ENCODE results near the gene BCCIP. TPM values are rescaled to one million over a fixed set of nuclear protein-coding genes. Genes with fewer than 3 reads are reported as not detected.

The BCCIP gene
- total and polyA plus RNA-seq, 2 of the 8 experiments (the other 6 are each of a cell fraction or from before 2014, with no cell fraction given) = 33.9 to 120 TPM

GRCh38 chr10:125781374-125781773, 42.0 kb upstream of the BCCIP start:
- Histone ChIP-seq H2BK12ac (ENCODE audit: low read depth, low read length) (no peak overlapping the region), H3K23me2 (ENCODE audit: low read depth, low read length) (no peaks in the 10 kb centered on the region), H3K56ac (replicated peaks; ENCODE audit: insufficient read length, low read depth, low read length) (no peak overlapping the region), H3K27ac (ENCODE audit: low read depth, low read length) (no peak overlapping the region), H3K79me2 (ENCODE audit: control insufficient read depth in 1 of 2, insufficient read depth in 2 of 2, low read length in 2 of 2) (no peaks in the 10 kb centered on the region), H3K23ac (ENCODE audit: insufficient read length) (no peak overlapping the region), H2AFZ (ENCODE audit: low read length) (no peak overlapping the region), H3K14ac (ENCODE audit: insufficient read length) (no peak overlapping the region), H4K91ac (replicated peaks; ENCODE audit: insufficient read length, low read length) (no peak overlapping the region), H3K79me1 (ENCODE audit: low read depth, low read length) (no peaks in the 10 kb centered on the region), H2BK120ac (replicated peaks; ENCODE audit: low read depth, low read length) (no peak overlapping the region), H3K4ac (replicated peaks; ENCODE audit: insufficient read length, low read depth, low read length) (no peak overlapping the region), H3K9ac (replicated peaks in 1 of 4; ENCODE audit: extremely low read depth in 1 of 4, low read depth in 3 of 4, low read length in 3 of 4) (no peak overlapping the region), H4K20me1 (replicated peaks in 1 of 2; ENCODE audit: control insufficient read depth in 1 of 2, insufficient read depth in 2 of 2, low read length in 2 of 2) (no peaks in the 10 kb centered on the region), H2AK5ac (ENCODE audit: low read depth, low read length) (no peak overlapping the region), H3K36me3 (ENCODE audit: control insufficient read depth in 2 of 4, insufficient read depth in 4 of 4, low read length in 3 of 4) (no peaks in the 10 kb centered on the region), H3K9me3 (ENCODE audit: insufficient read depth in 2 of 2, low read depth in 1 of 2, low read length in 1 of 2) (no peaks in the 10 kb centered on the region), H4K8ac (ENCODE audit: extremely low read depth, insufficient read depth, low read length) (no peak overlapping the region), H2BK20ac (ENCODE audit: low read length) (no peak overlapping the region), H3K4me1 (replicated peaks in 1 of 4; ENCODE audit: control insufficient read depth in 3 of 4, insufficient read depth in 4 of 4, low read length in 3 of 4) (no peaks in the 10 kb centered on the region), H3K4me2 (ENCODE audit: insufficient read depth in 1 of 2, low read depth in 2 of 2, low read length in 2 of 2) (no peak overlapping the region), H2BK5ac (ENCODE audit: low read depth, low read length) (no peak overlapping the region; the same call in 1 of the 2 replicates), H3K4me3 (ENCODE audit: extremely low read depth in 1 of 4, insufficient read depth in 2 of 4, low read depth in 3 of 4, low read length in 4 of 4) (no peak overlapping the region), H4K5ac (ENCODE audit: insufficient read length, low read depth, low read length) (no peak overlapping the region), H2BK15ac (ENCODE audit: low read length) (no peak overlapping the region), H3K27me3 (replicated peaks in 1 of 4; ENCODE audit: control insufficient read depth in 3 of 4, extremely low read depth in 1 of 4, insufficient read depth in 3 of 4, low read length in 3 of 4) (no peaks in the 10 kb centered on the region), H3K18ac (ENCODE audit: extremely low read depth, low read length) (no peak overlapping the region)
- DNase-seq (ENCODE audit: low read depth in 1 of 2, low spot score in 2 of 2) (no peak), FAIRE-seq (no peak)
- CTCF ChIA-PET (ENCODE audit: partially characterized antibody) = interaction anchor here (0.6 to 1.1 kb wide), 2 partner anchors 10 to 50 kb away, joined by 4 to 5 read pairs; no protein-coding TSS in a partner anchor
- POLR2A ChIA-PET (ENCODE audit: partially characterized antibody) = interaction anchor here (1.0 to 1.1 kb wide), 2 partner anchors 9 to 14 kb away, joined by 3 read pairs; no protein-coding TSS in a partner anchor
- WGBS, 2 experiments (ENCODE audit: extremely low coverage in 1 of 2, insufficient coverage in 1 of 2, insufficient read length in 1 of 2, insufficient replicate concordance in 2 of 2, low coverage in 1 of 2, low lambda C conversion rate in 2 of 2, missing lambda C conversion rate in 1 of 2) = 92% methylated on average over 8 of the region's 8 CpGs; no CpG with 5 or more reads in 1 of the 2 experiments
- no peak for TF ChIP-seq SP1 (IDR thresholded peaks at IDR 0.05; ENCODE audit: low read depth, low read length)
- TF ChIP-seq RBBP5 (IDR thresholded peaks at IDR 0.05; ENCODE audit: borderline replicate concordance, low read depth, low read length) = no peak
- no peak for TF ChIP-seq CTBP2 (IDR thresholded peaks at IDR 0.05; ENCODE audit: borderline replicate concordance, insufficient read depth, insufficient read length, low read length)
- TF ChIP-seq, protein P1, sequence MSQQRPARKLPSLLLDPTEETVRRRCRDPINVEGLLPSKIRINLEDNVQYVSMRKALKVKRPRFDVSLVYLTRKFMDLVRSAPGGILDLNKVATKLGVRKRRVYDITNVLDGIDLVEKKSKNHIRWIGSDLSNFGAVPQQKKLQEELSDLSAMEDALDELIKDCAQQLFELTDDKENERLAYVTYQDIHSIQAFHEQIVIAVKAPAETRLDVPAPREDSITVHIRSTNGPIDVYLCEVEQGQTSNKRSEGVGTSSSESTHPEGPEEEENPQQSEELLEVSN (IDR thresholded peaks at IDR 0.05) = no peak
- TF ChIP-seq SIX5 (IDR thresholded peaks at IDR 0.05; ENCODE audit: low read depth, low read length) = no peak
- TF ChIP-seq, protein P2, sequence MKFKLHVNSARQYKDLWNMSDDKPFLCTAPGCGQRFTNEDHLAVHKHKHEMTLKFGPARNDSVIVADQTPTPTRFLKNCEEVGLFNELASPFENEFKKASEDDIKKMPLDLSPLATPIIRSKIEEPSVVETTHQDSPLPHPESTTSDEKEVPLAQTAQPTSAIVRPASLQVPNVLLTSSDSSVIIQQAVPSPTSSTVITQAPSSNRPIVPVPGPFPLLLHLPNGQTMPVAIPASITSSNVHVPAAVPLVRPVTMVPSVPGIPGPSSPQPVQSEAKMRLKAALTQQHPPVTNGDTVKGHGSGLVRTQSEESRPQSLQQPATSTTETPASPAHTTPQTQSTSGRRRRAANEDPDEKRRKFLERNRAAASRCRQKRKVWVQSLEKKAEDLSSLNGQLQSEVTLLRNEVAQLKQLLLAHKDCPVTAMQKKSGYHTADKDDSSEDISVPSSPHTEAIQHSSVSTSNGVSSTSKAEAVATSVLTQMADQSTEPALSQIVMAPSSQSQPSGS (IDR thresholded peaks at IDR 0.05; ENCODE audit: low read length) = no peak
- TF ChIP-seq KDM5A (IDR thresholded peaks at IDR 0.05; ENCODE audit: low read length) = no peak
- no peak for TF ChIP-seq HDAC2 (IDR thresholded peaks at IDR 0.05; ENCODE audit: borderline replicate concordance in 1 of 2, low read depth in 2 of 2, low read length in 2 of 2)
- TF ChIP-seq ZNF274 (IDR thresholded peaks at IDR 0.05; ENCODE audit: borderline replicate concordance, extremely low read depth, low read length) = no peak
- TF ChIP-seq SIRT6 (IDR thresholded peaks at IDR 0.05; ENCODE audit: low read length) = no peak
- TF ChIP-seq YY1 (IDR thresholded peaks at IDR 0.05; ENCODE audit: low read depth, low read length) = no peak
- TF ChIP-seq GABPA (IDR thresholded peaks at IDR 0.05; ENCODE audit: borderline replicate concordance, insufficient read depth, low read length) = no peak

Data from H1 (cell line).